ENCODE measurements around the gene SLC25A48.

SLC25A48 gene

GRCh38 chr5:135905144-135905543 lies 70.7 kb downstream of the SLC25A48 start:
- no peak for DNase-seq
- Histone ChIP-seq H3K36me3 (no peaks in the 10 kb centered on the region), H3K27ac (no peak overlapping the region), H3K9me3 (ENCODE audit: severe bottlenecking) (no peaks in the 10 kb centered on the region), H3K27me3 (ENCODE audit: insufficient read depth, low read depth, severe bottlenecking) (peaks cover 15% of the 10 kb centered on the region), H3K4me3 (ENCODE audit: low read depth, low read length) (no peak overlapping the region)
- no peak for TF ChIP-seq CTCF (IDR thresholded peaks at IDR 0.05; ENCODE audit: low read depth, low read length)

DNA sequence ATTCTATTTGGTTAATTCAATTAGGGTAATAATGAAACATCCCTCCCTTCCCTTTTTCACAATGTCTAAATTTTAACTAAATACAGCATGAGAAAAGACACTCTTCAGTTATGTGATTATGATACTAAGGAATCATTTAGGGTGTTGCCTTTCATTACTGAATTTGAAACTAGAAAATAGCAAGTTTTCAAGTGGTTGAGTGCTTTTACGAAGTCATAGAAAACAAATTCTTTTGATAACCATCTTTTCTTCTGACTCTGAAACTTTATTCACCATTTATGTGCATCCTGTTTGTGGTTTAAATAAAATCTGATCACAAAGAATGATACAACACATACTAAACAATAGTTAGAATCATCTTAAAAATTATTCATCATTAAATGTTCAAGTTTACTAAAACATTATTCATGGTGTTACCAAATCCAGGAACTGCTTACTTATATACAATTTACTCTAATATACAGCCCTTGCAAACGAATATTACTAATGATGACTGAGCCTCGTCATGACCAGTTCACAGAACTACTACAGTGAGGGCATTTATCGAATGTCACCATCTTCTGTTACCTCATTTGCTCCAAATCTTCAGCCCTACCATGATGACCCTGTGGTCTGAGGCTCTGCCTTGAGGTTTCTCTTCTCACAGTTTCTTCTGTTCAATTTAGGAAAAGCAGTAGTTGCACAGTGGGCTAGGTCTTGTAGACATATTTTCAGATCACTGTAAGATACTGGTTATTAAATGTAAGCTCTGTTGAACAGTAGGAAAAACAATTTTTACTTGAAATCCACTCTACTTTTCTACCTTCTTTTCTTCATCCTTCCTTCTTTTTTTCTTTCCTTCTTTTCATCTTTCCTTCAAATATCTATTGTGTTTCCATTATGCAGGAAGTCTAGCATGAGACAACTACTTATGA lies 79.5 kb downstream of the SLC25A48 start:
- Histone ChIP-seq H3K4me3 (ENCODE audit: low read depth, low read length) (no peak overlapping the region), H3K27ac (no peak overlapping the region), H3K27me3 (ENCODE audit: insufficient read depth, low read depth, severe bottlenecking) (peaks cover 43% of the 10 kb centered on the region), H3K36me3 (no peaks in the 10 kb centered on the region), H3K9me3 (ENCODE audit: severe bottlenecking) (no peaks in the 10 kb centered on the region)
- no peak for DNase-seq
- TF ChIP-seq CTCF (IDR thresholded peaks at IDR 0.05; ENCODE audit: low read depth, low read length), result no peak

DNA sequence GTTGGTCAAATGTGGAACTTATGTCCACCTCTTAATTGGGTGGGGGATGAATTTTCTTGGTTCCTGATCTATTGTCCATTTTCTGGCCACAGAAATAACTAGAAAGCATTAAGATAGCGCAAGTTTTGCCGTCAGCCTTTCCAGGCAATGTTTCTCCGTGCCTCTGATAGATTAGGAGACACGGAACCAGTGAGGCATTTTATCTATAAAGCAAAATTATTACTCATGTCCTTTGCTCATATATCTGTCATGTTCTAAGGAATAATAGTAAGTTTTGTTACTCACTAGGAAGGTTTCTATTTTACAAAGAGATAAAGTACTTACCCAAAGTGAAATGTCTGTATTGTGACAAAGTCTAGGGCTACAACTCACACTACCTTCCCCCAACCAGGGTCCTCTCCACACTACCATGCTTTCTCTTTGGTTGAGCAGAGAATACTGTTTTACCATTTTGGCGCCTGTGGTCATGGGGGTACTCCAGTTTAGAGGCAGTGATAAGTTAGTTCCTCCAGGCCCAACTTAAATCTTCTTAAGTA lies 81.1 kb downstream of the SLC25A48 start:
- no peaks in the 10 kb centered on the region for H3K36me3 ChIP-seq
- TF ChIP-seq CTCF (IDR thresholded peaks at IDR 0.05; ENCODE audit: low read depth, low read length), result no peak
- no peaks in the 10 kb centered on the region for H3K9me3 ChIP-seq (ENCODE audit: severe bottlenecking)
- peaks cover 41% of the 10 kb centered on the region for H3K27me3 ChIP-seq (ENCODE audit: insufficient read depth, low read depth, severe bottlenecking)
- no peak overlapping the region for H3K4me3 ChIP-seq (ENCODE audit: low read depth, low read length)
- H3K27ac ChIP-seq, result no peak overlapping the region
- no peak for DNase-seq

GRCh38 chr5:135916638-135917263 lies 82.3 kb downstream of the SLC25A48 start:
- no peak for DNase-seq
- no peaks in the 10 kb centered on the region for H3K9me3 ChIP-seq (ENCODE audit: severe bottlenecking)
- H3K4me3 ChIP-seq (ENCODE audit: low read depth, low read length), result no peak overlapping the region
- no peaks in the 10 kb centered on the region for H3K36me3 ChIP-seq
- H3K27me3 ChIP-seq (ENCODE audit: insufficient read depth, low read depth, severe bottlenecking), result peaks cover 35% of the 10 kb centered on the region
- H3K27ac ChIP-seq, result no peak overlapping the region
- no peak for TF ChIP-seq CTCF (IDR thresholded peaks at IDR 0.05; ENCODE audit: low read depth, low read length)

- Histone ChIP-seq H3K9me3 (ENCODE audit: severe bottlenecking) (no peaks in the 10 kb centered on the region), H3K36me3 (no peaks in the 10 kb centered on the region), H3K27ac (no peak overlapping the region), H3K4me3 (ENCODE audit: low read depth, low read length) (no peak overlapping the region), H3K27me3 (ENCODE audit: insufficient read depth, low read depth, severe bottlenecking) (peaks cover 27% of the 10 kb centered on the region)
- DNase-seq, result no peak
- TF ChIP-seq CTCF (IDR thresholded peaks at IDR 0.05; ENCODE audit: low read depth, low read length), result no peak
Measured at GRCh38 chr5:135920199-135920598, 85.7 kb downstream of the SLC25A48 start.
